ENCODE data around the gene ARHGAP22. TPM values are rescaled to one million over a fixed set of nuclear protein-coding genes. Genes with fewer than 3 reads are reported as not detected.

The ARHGAP22 gene
- polyA plus RNA-seq, 1 donor from 2014 or later = 0.15 TPM

- no peak overlapping the region for H3K9ac ChIP-seq (ENCODE audit: low read length)
- H3F3A ChIP-seq (ENCODE audit: insufficient read depth, low read length, poor library complexity, severe bottlenecking) = no peaks in the 10 kb centered on the region
- no peaks in the 10 kb centered on the region for H3K27me3 ChIP-seq (ENCODE audit: insufficient read depth, low read depth, low read length)
- H4K20me1 ChIP-seq (ENCODE audit: insufficient read depth) = no peaks in the 10 kb centered on the region
- H2AFZ ChIP-seq (ENCODE audit: low read depth, low read length) = no peak overlapping the region
- TF ChIP-seq CTCF (IDR thresholded peaks at IDR 0.05; ENCODE audit: poor library complexity, severe bottlenecking) = no peak
- TF ChIP-seq SMC3 (conservative IDR thresholded peaks at IDR 0.05; ENCODE audit: poor library complexity) = no peak
- no peak for TF ChIP-seq MXI1 (conservative IDR thresholded peaks at IDR 0.05; ENCODE audit: poor library complexity, severe bottlenecking)
- no peak for TF ChIP-seq RAD21 (conservative IDR thresholded peaks at IDR 0.05)
- no peak for TF ChIP-seq TAF1 (IDR thresholded peaks at IDR 0.05; ENCODE audit: low read depth)
- TF ChIP-seq POLR2AphosphoS5 (IDR thresholded peaks at IDR 0.05) = no peak
- TF ChIP-seq EZH2 (IDR thresholded peaks at IDR 0.05; ENCODE audit: borderline replicate concordance, insufficient read depth, low read length, poor library complexity, severe bottlenecking) = no peak
- H3K79me2 ChIP-seq (replicated peaks; ENCODE audit: insufficient read depth, low read length) = no peaks in the 10 kb centered on the region
- H3K36me3 ChIP-seq (ENCODE audit: insufficient read depth, low read length) = no peaks in the 10 kb centered on the region
- H3K4me3 ChIP-seq (ENCODE audit: low read length) = no peak overlapping the region
- H3K9me2 ChIP-seq (ENCODE audit: insufficient read depth, low read length) = no peaks in the 10 kb centered on the region
- H3K4me2 ChIP-seq (ENCODE audit: low read length) = no peak overlapping the region
- no peaks in the 10 kb centered on the region for H3K9me3 ChIP-seq (ENCODE audit: low read length)
- H3K27ac ChIP-seq (ENCODE audit: low read length) = no peak overlapping the region
These were observed 17.8 kb downstream of the ARHGAP22 start for GRCh38 chr10:48587101-48587500.

- Histone ChIP-seq H3K9ac (ENCODE audit: low read length) (no peak overlapping the region), H3K27me3 (ENCODE audit: insufficient read depth, low read depth, low read length) (no peaks in the 10 kb centered on the region), H2AFZ (ENCODE audit: low read depth, low read length) (no peak overlapping the region), H3K79me2 (replicated peaks; ENCODE audit: insufficient read depth, low read length) (no peaks in the 10 kb centered on the region), H3K4me3 (ENCODE audit: low read length) (no peak overlapping the region), H3K36me3 (ENCODE audit: insufficient read depth, low read length) (no peaks in the 10 kb centered on the region), H3K27ac (ENCODE audit: low read length) (no peak overlapping the region), H3K9me3 (ENCODE audit: low read length) (no peaks in the 10 kb centered on the region), H3K4me2 (ENCODE audit: low read length) (no peak overlapping the region), H4K20me1 (ENCODE audit: insufficient read depth) (no peaks in the 10 kb centered on the region), H3F3A (ENCODE audit: insufficient read depth, low read length, poor library complexity, severe bottlenecking) (no peaks in the 10 kb centered on the region), H3K9me2 (ENCODE audit: insufficient read depth, low read length) (no peaks in the 10 kb centered on the region)
- TF ChIP-seq TAF1 (IDR thresholded peaks at IDR 0.05; ENCODE audit: low read depth) (no peak), EZH2 (IDR thresholded peaks at IDR 0.05; ENCODE audit: borderline replicate concordance, insufficient read depth, low read length, poor library complexity, severe bottlenecking) (no peak)
These were observed 21.9 kb downstream of the ARHGAP22 start for GRCh38 chr10:48582970-48583369.

GRCh38 chr10:48580236-48580635 is 24.6 kb downstream of the ARHGAP22 start:
- H2AFZ ChIP-seq (ENCODE audit: low read depth, low read length) = no peak overlapping the region

More at GRCh38 chr10:48580236-48580635, 24.6 kb downstream of the ARHGAP22 start:
- Histone ChIP-seq H3K9me3 (ENCODE audit: low read length) (no peaks in the 10 kb centered on the region), H3F3A (ENCODE audit: insufficient read depth, low read length, poor library complexity, severe bottlenecking) (no peaks in the 10 kb centered on the region), H3K79me2 (replicated peaks; ENCODE audit: insufficient read depth, low read length) (no peaks in the 10 kb centered on the region), H3K9me2 (ENCODE audit: insufficient read depth, low read length) (no peaks in the 10 kb centered on the region), H4K20me1 (ENCODE audit: insufficient read depth) (no peaks in the 10 kb centered on the region), H3K27ac (ENCODE audit: low read length) (no peak overlapping the region), H3K36me3 (ENCODE audit: insufficient read depth, low read length) (no peaks in the 10 kb centered on the region), H3K27me3 (ENCODE audit: insufficient read depth, low read depth, low read length) (no peaks in the 10 kb centered on the region), H3K9ac (ENCODE audit: low read length) (no peak overlapping the region), H3K4me3 (ENCODE audit: low read length) (no peak overlapping the region), H3K4me2 (ENCODE audit: low read length) (no peak overlapping the region)
- no peak for TF ChIP-seq MXI1 (conservative IDR thresholded peaks at IDR 0.05; ENCODE audit: poor library complexity, severe bottlenecking)
- TF ChIP-seq REST (IDR thresholded peaks at IDR 0.05; ENCODE audit: borderline replicate concordance) = no peak
- no peak for TF ChIP-seq EZH2 (IDR thresholded peaks at IDR 0.05; ENCODE audit: borderline replicate concordance, insufficient read depth, low read length, poor library complexity, severe bottlenecking)
- no peak for TF ChIP-seq SMC3 (conservative IDR thresholded peaks at IDR 0.05; ENCODE audit: poor library complexity)
- TF ChIP-seq RAD21 (conservative IDR thresholded peaks at IDR 0.05) = no peak
- no peak for TF ChIP-seq POLR2AphosphoS5 (IDR thresholded peaks at IDR 0.05)
- no peak for TF ChIP-seq CTCF (IDR thresholded peaks at IDR 0.05; ENCODE audit: poor library complexity, severe bottlenecking)
- no peak for TF ChIP-seq TAF1 (IDR thresholded peaks at IDR 0.05; ENCODE audit: low read depth)
- no peak for TF ChIP-seq EP300 (conservative IDR thresholded peaks at IDR 0.05; ENCODE audit: poor library complexity, severe bottlenecking)

All from neural cell (in vitro differentiated cells).